ENCODE data around the gene MTMR3.
A peak's percentile ranks its signal among the peaks of the same experiment; 100 is the strongest.

The MTMR3 gene

GRCh38 chr22:29872989-29873388, 10.0 kb upstream of the MTMR3 start:
- TF ChIP-seq TCF12 (IDR thresholded peaks at IDR 0.05; ENCODE audit: low read depth), result no peak
- TF ChIP-seq EGR1 (IDR thresholded peaks at IDR 0.05), result no peak
- TF ChIP-seq CEBPB (IDR thresholded peaks at IDR 0.05), result no peak
- TF ChIP-seq MAX (IDR thresholded peaks at IDR 0.05), result no peak
- no peak for TF ChIP-seq RAD21 (IDR thresholded peaks at IDR 0.05; ENCODE audit: low read depth)
- no peak for TF ChIP-seq NFIC (IDR thresholded peaks at IDR 0.05)

DNA sequence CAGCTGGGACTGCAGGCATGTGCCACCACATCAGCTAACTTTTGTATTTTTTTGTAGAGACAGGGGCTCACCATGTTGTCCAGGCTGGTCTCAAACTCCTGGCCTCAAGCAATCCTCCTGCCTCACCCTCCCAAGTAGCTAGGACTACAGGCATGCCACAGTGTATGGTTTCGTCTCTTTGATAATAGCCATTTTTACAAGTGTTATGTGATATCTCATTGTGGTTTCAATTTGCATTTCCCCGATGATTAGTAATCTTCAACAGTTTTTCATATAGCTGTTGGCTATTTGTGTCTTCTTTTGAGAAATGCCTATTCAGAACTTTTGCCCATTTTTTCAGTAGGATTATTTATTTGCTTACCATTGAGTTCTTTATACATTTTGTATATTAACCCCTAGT, 9.0 kb upstream of the MTMR3 start:
- TF ChIP-seq RAD21 (IDR thresholded peaks at IDR 0.05; ENCODE audit: low read depth), result no peak
- no peak for TF ChIP-seq ZBTB7A (IDR thresholded peaks at IDR 0.05; ENCODE audit: low read depth)
- TF ChIP-seq NFIC (IDR thresholded peaks at IDR 0.05), result no peak
- TF ChIP-seq EGR1 (IDR thresholded peaks at IDR 0.05), result no peak

DNA sequence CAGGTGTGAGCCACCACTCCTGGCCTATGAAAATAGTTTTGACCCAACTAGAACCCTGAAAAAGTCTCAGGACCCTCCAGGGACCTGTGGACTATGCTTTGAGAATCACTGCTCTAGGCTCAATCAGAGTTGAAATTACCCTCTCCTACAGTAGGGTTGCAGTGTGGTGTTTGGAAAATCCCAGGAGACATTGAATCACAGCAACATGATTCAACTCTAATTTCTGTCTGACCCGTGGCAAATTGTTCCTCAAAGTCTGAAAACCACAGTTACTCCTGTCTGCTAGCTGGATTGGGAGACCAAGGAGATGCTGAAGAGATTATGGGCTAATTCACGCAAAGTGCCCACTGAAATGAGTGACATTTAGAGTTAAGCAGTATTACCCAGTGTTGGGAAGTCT, 5.4 kb upstream of the MTMR3 start:
- TF ChIP-seq CEBPB (IDR thresholded peaks at IDR 0.05) (no peak), YY1 (IDR thresholded peaks at IDR 0.05; ENCODE audit: low read depth) (no peak), TEAD4 (IDR thresholded peaks at IDR 0.05) (no peak), ZBTB7A (IDR thresholded peaks at IDR 0.05; ENCODE audit: low read depth) (no peak), NFIC (IDR thresholded peaks at IDR 0.05) (no peak), FOXM1 (IDR thresholded peaks at IDR 0.05; ENCODE audit: borderline replicate concordance, low read depth) (no peak), EGR1 (IDR thresholded peaks at IDR 0.05) (no peak), RAD21 (IDR thresholded peaks at IDR 0.05; ENCODE audit: low read depth) (no peak), REST (IDR thresholded peaks at IDR 0.05; ENCODE audit: low read depth) (no peak)
- TF ChIP-seq, protein P1, sequence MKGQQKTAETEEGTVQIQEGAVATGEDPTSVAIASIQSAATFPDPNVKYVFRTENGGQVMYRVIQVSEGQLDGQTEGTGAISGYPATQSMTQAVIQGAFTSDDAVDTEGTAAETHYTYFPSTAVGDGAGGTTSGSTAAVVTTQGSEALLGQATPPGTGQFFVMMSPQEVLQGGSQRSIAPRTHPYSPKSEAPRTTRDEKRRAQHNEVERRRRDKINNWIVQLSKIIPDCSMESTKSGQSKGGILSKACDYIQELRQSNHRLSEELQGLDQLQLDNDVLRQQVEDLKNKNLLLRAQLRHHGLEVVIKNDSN (IDR thresholded peaks at IDR 0.05), result no peak

GRCh38 chr22:29879753-29880152, 3.2 kb upstream of the MTMR3 start:
- TF ChIP-seq YY1 (IDR thresholded peaks at IDR 0.05; ENCODE audit: low read depth), result no peak
- no peak for TF ChIP-seq EP300 (IDR thresholded peaks at IDR 0.05; ENCODE audit: borderline replicate concordance)
- no peak for TF ChIP-seq TEAD4 (IDR thresholded peaks at IDR 0.05)
- TF ChIP-seq, protein P1 (IDR thresholded peaks at IDR 0.05), result peak; percentile 37; the same call in 1 of the 2 replicates

GRCh38 chr22:29882716-29883044, 294 bp upstream of the MTMR3 start:
- TF ChIP-seq, protein P1 (IDR thresholded peaks at IDR 0.05), result no peak
- TF ChIP-seq FOXM1 (IDR thresholded peaks at IDR 0.05; ENCODE audit: borderline replicate concordance, low read depth), result no peak
- TF ChIP-seq ZBTB7A (IDR thresholded peaks at IDR 0.05; ENCODE audit: low read depth), result no peak
- no peak for TF ChIP-seq CREB1 (IDR thresholded peaks at IDR 0.05; ENCODE audit: low read depth)
- no peak for TF ChIP-seq CEBPB (IDR thresholded peaks at IDR 0.05)
- TF ChIP-seq TCF12 (IDR thresholded peaks at IDR 0.05; ENCODE audit: low read depth), result no peak
- no peak for TF ChIP-seq RAD21 (IDR thresholded peaks at IDR 0.05; ENCODE audit: low read depth)

- TF ChIP-seq CREB1 (IDR thresholded peaks at IDR 0.05; ENCODE audit: low read depth), result no peak
- TF ChIP-seq, protein P1 (IDR thresholded peaks at IDR 0.05), result no peak
- no peak for TF ChIP-seq YY1 (IDR thresholded peaks at IDR 0.05; ENCODE audit: low read depth)
- no peak for TF ChIP-seq ZBTB7A (IDR thresholded peaks at IDR 0.05; ENCODE audit: low read depth)
- TF ChIP-seq REST (IDR thresholded peaks at IDR 0.05; ENCODE audit: low read depth), result no peak
- no peak for TF ChIP-seq TEAD4 (IDR thresholded peaks at IDR 0.05)
- TF ChIP-seq TCF12 (IDR thresholded peaks at IDR 0.05; ENCODE audit: low read depth), result no peak
- no peak for TF ChIP-seq EP300 (IDR thresholded peaks at IDR 0.05; ENCODE audit: borderline replicate concordance)
- no peak for TF ChIP-seq TAF1 (IDR thresholded peaks at IDR 0.05; ENCODE audit: low read depth)
- no peak for TF ChIP-seq NFIC (IDR thresholded peaks at IDR 0.05)
- no peak for TF ChIP-seq MAX (IDR thresholded peaks at IDR 0.05)
- TF ChIP-seq CEBPB (IDR thresholded peaks at IDR 0.05), result no peak
- TF ChIP-seq RAD21 (IDR thresholded peaks at IDR 0.05; ENCODE audit: low read depth), result no peak
- TF ChIP-seq EGR1 (IDR thresholded peaks at IDR 0.05), result no peak
Observed at GRCh38 chr22:29883775-29884097, 762 bp downstream of the MTMR3 start.

Measured in Ishikawa (cell line).